GDM1 (cell line): ENCODE data around the gene DCAF5.

ENCODE experiments used
- DNase-seq: peaks from one replicate; lab custom pipeline; 2025; lab: John Stamatoyannopoulos, UW

The DCAF5 gene

GRCh38 chr14:69141550-69141949 is 11.4 kb downstream of the DCAF5 start:
- DNase-seq, result no peak

- DNase-seq, result no peak
These were observed 13.2 kb downstream of the DCAF5 start for GRCh38 chr14:69139743-69140142.

DNA sequence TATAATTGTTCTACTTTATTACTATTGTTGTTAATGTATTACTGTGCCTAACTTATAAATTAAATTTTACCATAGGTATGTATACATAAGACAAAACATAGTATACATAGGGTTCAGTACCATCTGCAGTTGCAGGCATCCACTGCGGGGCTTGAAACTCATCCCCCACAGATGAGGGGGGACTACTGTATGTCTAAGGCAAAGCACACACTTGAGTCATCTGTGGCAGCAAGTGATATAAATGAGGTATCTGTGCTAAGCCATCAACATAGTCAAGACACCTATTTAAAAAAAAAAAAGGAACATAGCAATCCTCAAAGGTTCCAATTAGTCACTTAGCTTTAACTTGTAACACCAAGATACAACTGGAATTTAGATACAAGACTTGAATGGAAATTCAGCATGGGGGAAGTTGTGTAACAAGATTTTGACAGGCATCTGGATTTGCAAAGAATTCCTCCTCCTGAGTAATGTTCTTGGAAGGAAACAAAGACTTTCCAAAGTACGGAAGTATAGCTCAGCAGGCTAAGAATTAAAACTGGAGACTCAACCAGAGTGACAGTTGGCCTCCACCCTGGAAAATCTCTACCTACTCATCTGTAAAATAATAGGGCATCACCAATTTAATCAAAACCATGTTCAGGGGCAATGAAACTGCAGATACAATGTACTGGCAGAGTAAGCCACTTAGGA is 14.9 kb downstream of the DCAF5 start:
- no peak for DNase-seq

DNA sequence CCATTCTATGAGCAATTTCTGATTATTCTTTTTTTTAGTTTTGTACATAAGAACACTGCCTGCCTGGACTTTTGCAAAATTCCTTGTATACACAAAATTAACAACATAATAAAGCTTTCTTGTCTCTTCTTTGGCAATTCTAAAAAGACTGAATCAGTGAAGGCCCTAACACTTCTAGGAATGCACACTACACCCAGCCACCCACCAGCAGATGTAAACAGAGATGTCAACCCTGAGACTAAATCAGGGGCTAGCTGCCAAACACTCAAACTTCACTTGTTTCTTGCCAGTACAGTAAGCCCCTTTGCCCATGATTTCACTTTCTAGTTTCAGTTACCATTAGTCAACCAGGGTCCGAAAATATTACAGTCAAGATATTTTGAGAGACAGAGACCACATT is 15.5 kb downstream of the DCAF5 start:
- DNase-seq, result no peak

DNA sequence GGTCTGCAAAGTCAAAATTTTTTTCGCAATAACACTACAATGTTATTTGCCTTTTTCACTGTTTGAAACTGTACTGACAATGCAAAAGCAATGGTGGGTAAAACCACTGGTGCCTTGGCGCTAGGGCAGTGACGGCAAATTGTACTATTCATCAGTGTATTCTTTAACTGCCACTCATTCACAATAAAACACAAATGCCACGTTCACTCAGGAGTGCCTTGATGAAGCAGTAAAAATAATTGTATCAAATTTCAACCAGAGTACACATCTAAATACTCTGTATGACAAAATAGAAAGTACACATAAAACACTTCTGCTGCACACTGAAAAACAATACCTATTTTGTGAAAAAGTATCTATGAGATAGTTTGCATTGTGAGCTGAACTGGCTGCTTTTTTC is 17.8 kb downstream of the DCAF5 start:
- no peak for DNase-seq

GRCh38 chr14:69133206-69134125 is 19.5 kb downstream of the DCAF5 start:
- no peak for DNase-seq

DNA sequence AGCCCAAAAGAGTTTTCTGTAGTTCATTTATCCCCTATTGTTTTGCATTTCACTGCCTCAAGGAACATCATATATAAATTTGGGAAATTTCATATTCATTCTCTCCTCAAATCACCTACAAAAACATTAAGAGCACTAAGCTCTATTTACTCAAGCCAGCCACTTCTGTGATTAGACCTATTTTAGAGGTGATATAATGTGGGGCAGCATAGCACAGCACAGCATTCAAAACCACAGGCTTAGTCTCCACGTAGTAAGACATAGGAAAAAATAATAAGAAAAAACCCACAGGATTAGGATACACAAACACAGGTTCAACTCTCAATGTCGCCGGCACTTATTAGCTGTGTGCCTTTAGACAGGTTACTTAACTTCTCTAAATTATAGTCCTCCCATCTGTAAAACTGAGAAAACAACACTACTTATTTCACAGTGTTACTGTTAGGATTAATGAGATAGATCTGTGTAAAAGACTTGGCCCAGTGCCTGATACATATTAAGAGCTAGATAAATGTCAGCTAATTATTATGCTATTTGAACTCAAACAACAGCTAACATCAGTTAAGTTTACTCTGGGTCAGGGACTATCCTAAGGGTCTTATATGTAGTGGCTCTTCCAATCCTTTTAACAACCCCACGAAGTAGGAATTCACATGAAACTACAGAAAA is 20.3 kb downstream of the DCAF5 start:
- DNase-seq, result no peak

GRCh38 chr14:69131176-69131575 is 21.7 kb downstream of the DCAF5 start:
- DNase-seq, result no peak

- peak; percentile 61 for DNase-seq
These were observed 23.5 kb downstream of the DCAF5 start for GRCh38 chr14:69129264-69129880.

DNA sequence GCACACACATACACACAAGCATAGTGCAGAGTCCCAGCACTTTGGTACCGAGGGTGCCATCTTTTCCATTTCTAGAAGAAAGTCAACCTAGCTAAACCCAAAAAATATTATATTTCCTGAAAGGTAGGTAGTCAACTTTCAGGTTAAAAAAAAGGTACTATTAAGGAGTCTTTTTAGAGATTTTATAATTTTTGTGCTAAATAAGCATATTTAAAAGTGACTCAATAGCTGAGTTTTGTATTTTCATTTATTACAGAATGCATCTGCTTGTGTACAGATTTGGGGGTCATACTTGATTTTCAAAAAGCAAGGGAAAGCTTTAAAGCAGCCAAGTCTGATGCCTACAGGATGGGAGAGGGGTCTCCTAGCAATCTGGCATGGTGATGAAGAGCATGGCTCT is 34.6 kb downstream of the DCAF5 start:
- DNase-seq, result no peak

DNA sequence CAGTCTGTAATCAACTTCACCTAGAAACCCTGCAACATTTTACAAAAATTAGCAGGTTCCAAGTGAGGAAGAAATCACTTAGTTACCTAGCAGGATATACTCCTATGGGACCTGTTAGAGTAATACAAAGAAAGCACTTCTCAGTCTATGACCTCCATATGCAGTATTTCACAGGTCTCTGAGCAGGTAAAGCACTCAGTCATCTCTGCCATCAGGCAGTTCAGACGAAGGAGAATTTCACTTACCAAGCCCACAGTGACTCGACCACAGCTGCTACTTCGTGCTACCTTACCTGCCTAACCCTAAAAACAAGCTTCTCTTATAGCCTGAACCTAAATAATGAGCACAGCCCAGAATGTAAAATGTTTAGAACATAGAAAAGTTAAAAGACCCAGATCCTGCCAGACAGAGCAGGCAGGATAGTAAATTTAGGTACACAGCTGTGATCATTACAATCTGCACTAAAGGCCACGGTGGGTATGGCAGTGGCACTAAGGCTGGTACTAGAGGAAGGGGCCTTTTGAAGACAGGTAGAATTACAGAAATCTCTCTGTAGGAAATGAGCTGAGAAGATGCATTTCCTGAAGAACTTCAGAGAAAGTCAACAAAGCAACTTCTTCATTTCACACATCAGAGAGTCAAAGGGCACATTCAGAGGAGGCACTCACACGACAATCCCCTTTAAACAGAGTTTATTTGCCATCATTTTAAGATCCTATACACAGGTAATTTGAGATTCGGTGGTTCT is 35.7 kb downstream of the DCAF5 start:
- no peak for DNase-seq

GRCh38 chr14:69115407-69116185 is 37.3 kb downstream of the DCAF5 start:
- DNase-seq, result no peak

- no peak for DNase-seq
These were observed 38.2 kb downstream of the DCAF5 start for GRCh38 chr14:69114763-69115162.

DNA sequence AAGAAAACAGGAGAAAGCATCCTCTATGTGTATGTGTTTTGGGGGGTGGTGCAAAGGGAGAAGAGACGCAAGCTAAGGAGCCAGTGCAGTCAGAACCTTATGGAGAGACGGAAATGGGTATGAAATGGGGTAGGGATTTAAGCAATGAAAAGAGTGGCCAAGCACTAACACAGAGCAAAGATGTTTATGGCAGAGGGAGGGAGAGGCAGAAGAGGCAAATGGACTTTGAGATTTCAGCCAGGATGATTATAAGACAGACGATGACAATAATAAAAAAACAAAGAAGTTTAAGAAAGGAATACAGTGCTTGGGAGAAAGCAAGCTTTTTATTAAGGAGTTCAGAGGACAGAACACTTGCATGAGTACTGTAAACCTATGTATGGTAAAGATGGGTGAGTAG is 44.6 kb downstream of the DCAF5 start:
- no peak for DNase-seq

DNA sequence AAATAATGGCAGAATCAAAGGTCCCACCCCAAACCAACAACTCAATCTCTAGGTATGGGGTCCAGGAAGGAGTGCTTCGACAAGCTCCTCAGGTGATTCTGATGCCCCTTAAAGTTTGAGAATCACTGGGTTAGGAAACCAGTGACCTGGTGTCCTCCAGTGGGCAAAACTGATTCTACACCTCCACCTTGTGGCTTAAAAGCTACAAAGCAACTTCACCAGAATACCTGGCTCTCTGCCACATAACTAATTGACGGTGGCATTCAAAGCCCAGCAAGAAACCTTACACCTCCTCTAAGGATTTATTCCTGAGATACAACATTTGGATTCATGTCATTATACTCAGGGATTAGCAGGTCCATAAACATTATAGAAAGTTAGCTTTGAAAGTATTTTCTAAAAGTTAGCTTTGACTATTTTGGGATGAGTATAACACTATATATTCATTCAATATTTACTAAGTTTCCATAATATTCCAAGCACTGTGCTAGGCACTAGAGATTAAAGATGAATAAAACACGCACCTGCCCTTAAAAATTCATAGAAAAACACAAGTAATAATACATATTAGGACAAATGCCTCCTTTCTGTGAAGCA is 45.4 kb downstream of the DCAF5 start:
- DNase-seq, result peak; percentile 12

DNA sequence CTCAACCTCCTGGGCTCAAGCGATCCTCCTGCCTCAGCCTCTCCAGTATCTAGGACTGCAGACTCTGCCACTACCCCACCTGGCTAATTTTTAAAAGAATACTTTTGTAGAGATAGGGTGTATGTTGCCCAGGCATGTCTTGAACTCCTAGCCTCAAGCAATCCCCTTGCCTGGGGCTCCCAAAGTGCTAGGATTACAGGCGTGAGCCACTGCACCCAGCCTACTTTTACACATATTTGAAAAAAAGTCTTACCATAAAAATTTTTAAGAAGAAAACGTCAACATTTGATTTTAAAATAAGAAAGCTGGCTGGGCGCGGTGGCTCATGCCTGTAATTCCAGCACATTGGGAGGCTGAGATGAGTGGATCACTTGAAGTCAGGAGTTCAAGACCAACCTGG is 46.5 kb downstream of the DCAF5 start:
- no peak for DNase-seq

- no peak for DNase-seq
These were observed 47.6 kb downstream of the DCAF5 start for GRCh38 chr14:69105326-69105725.

DNA sequence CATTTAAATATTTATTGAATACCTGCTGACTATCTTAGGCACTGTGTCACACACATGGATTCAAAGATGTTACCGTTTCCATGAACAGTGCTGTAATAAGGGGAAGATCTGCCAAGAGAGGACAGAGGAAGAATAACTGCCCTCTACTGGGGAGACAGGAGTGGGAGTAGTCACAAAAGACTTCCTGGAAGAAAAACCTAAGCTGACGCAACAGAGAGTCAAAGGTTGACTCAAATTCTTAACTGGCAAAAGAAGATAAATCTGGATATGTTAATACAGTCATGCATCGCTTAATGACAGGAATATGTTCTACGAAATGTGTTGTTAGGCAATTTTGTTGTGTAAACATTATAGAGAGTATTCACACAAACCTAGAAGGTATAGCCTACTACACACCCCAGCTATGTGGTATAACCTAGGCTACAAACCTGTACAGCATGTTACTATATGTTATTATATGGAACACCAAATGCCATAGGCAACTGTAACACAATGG is 51.5 kb downstream of the DCAF5 start:
- peak; percentile 8 for DNase-seq

DNA sequence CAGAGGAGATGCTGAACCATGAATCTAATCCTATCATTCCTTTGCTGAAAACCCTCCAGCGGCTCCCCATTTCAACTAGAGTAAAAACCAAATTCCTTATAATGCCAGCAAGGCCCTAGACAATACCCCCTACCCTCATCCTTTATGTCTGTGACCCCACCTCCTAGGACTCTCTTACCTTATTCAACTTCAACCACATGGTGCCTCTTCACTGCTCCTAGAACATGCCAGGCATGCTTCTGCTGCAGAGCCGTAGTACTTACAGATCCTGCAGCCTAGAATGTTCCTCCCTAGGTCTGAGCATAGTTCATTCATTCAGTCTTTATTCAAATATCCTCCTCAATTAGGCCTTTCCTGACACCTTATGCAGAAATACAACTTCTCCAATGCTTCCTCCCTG is 54.9 kb downstream of the DCAF5 start:
- DNase-seq, result no peak

DNA sequence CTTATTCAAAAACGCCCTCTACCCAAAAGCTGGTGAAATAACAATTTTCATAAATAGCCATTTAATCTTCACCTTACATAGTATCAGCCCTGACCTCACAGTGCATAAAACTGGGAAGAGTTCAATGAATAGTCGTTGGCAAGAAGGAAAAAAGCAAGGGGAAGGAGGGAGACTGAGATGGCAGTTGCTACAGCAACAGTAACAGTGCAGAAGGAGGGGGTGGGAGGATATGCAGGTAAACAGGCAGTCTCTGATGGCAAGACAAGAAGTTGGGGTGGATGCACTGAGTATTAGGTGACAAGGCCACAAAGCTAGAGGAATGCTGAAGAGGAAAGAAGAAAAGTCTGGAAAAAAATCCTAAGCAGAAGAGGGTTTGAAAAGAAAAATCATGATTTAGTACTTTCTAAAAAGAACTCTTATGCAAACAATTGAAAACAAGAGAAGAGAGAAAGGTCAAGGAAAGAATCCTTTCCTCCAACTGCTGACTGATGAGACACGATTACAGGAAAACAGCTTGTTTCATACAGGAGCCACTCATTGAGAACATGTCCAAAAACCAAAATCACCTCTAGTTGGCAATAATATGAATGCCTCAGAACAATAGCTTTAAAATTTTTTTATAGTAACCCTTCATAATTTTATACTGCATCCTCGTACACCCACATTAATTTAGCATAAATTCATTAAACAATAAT is 56.0 kb downstream of the DCAF5 start:
- DNase-seq, result no peak
